Measurements from ENCODE around the gene PER3.

DNA sequence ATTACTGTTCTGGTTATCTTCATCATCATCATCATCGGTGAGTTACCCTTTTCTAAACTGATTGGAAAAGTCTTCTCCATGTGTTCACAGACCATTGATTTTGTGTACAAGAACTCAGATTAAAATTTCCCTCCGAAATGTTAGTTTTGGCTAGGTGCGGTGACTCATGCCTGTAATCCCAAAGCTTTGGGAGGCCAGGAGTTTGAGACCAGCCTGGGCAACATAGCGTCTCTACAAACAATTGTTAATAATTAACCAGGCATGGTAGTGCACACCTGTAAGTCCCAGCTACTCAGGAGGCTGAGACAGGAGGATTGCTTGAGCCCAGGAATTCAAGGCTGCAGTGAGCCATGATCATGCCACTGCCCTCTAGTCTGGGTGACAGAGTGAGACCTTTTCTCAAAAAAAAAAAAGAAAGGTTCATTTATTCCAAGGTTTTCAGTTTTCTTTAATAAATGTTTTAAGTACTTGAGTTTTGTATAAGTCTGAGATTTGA is 5.9 kb upstream of the PER3 start:
- TF ChIP-seq, protein P1, sequence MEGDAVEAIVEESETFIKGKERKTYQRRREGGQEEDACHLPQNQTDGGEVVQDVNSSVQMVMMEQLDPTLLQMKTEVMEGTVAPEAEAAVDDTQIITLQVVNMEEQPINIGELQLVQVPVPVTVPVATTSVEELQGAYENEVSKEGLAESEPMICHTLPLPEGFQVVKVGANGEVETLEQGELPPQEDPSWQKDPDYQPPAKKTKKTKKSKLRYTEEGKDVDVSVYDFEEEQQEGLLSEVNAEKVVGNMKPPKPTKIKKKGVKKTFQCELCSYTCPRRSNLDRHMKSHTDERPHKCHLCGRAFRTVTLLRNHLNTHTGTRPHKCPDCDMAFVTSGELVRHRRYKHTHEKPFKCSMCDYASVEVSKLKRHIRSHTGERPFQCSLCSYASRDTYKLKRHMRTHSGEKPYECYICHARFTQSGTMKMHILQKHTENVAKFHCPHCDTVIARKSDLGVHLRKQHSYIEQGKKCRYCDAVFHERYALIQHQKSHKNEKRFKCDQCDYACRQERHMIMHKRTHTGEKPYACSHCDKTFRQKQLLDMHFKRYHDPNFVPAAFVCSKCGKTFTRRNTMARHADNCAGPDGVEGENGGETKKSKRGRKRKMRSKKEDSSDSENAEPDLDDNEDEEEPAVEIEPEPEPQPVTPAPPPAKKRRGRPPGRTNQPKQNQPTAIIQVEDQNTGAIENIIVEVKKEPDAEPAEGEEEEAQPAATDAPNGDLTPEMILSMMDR (IDR thresholded peaks at IDR 0.05): no peak
- TF ChIP-seq POLR2A (IDR thresholded peaks at IDR 0.05): no peak
